H9 (cell line): Measurements from ENCODE around the gene IL12B. TPM values are rescaled to one million over a fixed set of nuclear protein-coding genes. Genes with fewer than 3 reads are reported as not detected.
"Not testable (repeated sequence)": the region's sequence is repeated elsewhere in the genome, so short reads cannot be mapped to it uniquely, and the experiment has no call there.

ENCODE experiments used
- DNase-seq: peaks from one replicate; pipeline ENCODE4 v3.0.0-alpha.2; 2017
- H2AFZ ChIP-seq: one replicate; pipeline ENCODE4 v1.6.1; 2013; ENCODE audit warnings: mild to moderate bottlenecking, low read length, control low read depth, moderate library complexity
- H2AK5ac ChIP-seq: 2 replicates; pipeline ENCODE4 v1.6.1; 2013; ENCODE audit warnings: low read length, control low read depth, mixed read lengths; ENCODE audit not compliant: insufficient read length
- H2BK120ac ChIP-seq: one replicate; pipeline ENCODE4 v1.6.1; 2013; ENCODE audit warnings: low read depth, mild to moderate bottlenecking, low read length, control low read depth, inconsistent platforms; ENCODE audit not compliant: poor library complexity, severe bottlenecking
- H2BK12ac ChIP-seq: 2 replicates; pipeline ENCODE4 v1.6.1; 2013; ENCODE audit warnings: low read length, control low read depth, mixed read lengths, low read depth; ENCODE audit not compliant: insufficient read length
- H2BK15ac ChIP-seq: 2 replicates; pipeline ENCODE4 v1.6.1; 2013; ENCODE audit warnings: low read depth, low read length, control low read depth
- H2BK20ac ChIP-seq: one replicate; pipeline ENCODE4 v1.6.1; 2013; ENCODE audit warnings: low read depth, mild to moderate bottlenecking, low read length, control low read depth, inconsistent platforms; ENCODE audit not compliant: poor library complexity, severe bottlenecking
- H2BK5ac ChIP-seq: 2 replicates; pipeline ENCODE4 v1.6.1; 2013; ENCODE audit warnings: low read length, control low read depth, mixed read lengths; ENCODE audit not compliant: insufficient read length
- H3K14ac ChIP-seq: 2 replicates; pipeline ENCODE4 v1.6.1; 2013; ENCODE audit warnings: low read length, control low read depth; ENCODE audit not compliant: insufficient read depth
- H3K18ac ChIP-seq: 2 replicates; pipeline ENCODE4 v1.6.1; 2013; ENCODE audit warnings: low read depth, mild to moderate bottlenecking, mixed read lengths, low read length, control low read depth; ENCODE audit not compliant: insufficient read length
- H3K23ac ChIP-seq: 2 replicates; pipeline ENCODE4 v1.6.1; 2013; ENCODE audit warnings: low read length, control low read depth, mixed read lengths, low read depth; ENCODE audit not compliant: insufficient read length
- H3K23me2 ChIP-seq: 2 replicates; pipeline ENCODE4 v1.6.1; 2013; ENCODE audit warnings: low read depth, mild to moderate bottlenecking, mixed read lengths, low read length, control low read depth; ENCODE audit not compliant: insufficient read length, poor library complexity, severe bottlenecking
- H3K27ac ChIP-seq: 2 replicates; pipeline ENCODE4 v1.5.1; 2013; ENCODE audit warnings: low read length, control low read depth, mixed read lengths, low read depth; ENCODE audit not compliant: insufficient read length
- H3K27me3 ChIP-seq: 2 replicates; pipeline ENCODE4 v1.6.1; 2013; ENCODE audit warnings: low read length, control low read depth, inconsistent platforms; ENCODE audit not compliant: insufficient read depth
- H3K4ac ChIP-seq: 2 replicates; pipeline ENCODE4 v1.6.1; 2013; ENCODE audit warnings: low read depth, mild to moderate bottlenecking, control low read depth, inconsistent platforms, low read length, moderate library complexity
- H3K4me1 ChIP-seq: 2 replicates; pipeline ENCODE4 v1.6.1; 2013; ENCODE audit warnings: low read length, control low read depth, inconsistent platforms; ENCODE audit not compliant: insufficient read depth
- H3K4me2 ChIP-seq: 2 replicates; pipeline ENCODE4 v1.6.1; 2013; ENCODE audit warnings: low read length, control low read depth, mixed read lengths; ENCODE audit not compliant: insufficient read length, insufficient read depth
- H3K56ac ChIP-seq: 2 replicates; pipeline ENCODE4 v1.6.1; 2013; ENCODE audit warnings: low read depth, mild to moderate bottlenecking, mixed read lengths, low read length, control low read depth; ENCODE audit not compliant: insufficient read length
- H3K79me1 ChIP-seq: 2 replicates; pipeline ENCODE4 v1.6.1; 2013; ENCODE audit warnings: low read depth, mild to moderate bottlenecking, moderate library complexity, low read length, control low read depth, inconsistent platforms; ENCODE audit not compliant: insufficient read depth, poor library complexity, severe bottlenecking
- H3K79me2 ChIP-seq: 2 replicates; pipeline ENCODE4 v1.6.1; 2013; ENCODE audit warnings: low read length, control low read depth, inconsistent platforms; ENCODE audit not compliant: insufficient read depth
- H3K9ac ChIP-seq: 2 replicates; pipeline ENCODE4 v1.6.1; 2013; ENCODE audit warnings: low read length, control low read depth, mixed read lengths; ENCODE audit not compliant: insufficient read length; ENCODE audit errors: extremely low read depth
- H3K9me3 ChIP-seq: one replicate; pipeline ENCODE4 v1.6.1; 2013; ENCODE audit warnings: low read depth, low read length, inconsistent platforms; ENCODE audit not compliant: control insufficient read depth
- H3T11ph ChIP-seq: one replicate; pipeline ENCODE4 v1.6.1; 2013; ENCODE audit warnings: mild to moderate bottlenecking, low read length, control low read depth, inconsistent platforms
- H4K20me1 ChIP-seq: one replicate; pipeline ENCODE4 v1.6.1; 2013; ENCODE audit not compliant: control insufficient read depth, insufficient read length, insufficient read depth
- H4K5ac ChIP-seq: 2 replicates; pipeline ENCODE4 v1.6.1; 2013; ENCODE audit warnings: low read depth, mild to moderate bottlenecking, mixed read lengths, low read length, control low read depth; ENCODE audit not compliant: insufficient read length
- H4K8ac ChIP-seq: replicated peaks from 2 replicates; pipeline ENCODE4 v1.6.1; 2013; ENCODE audit warnings: low read length, control low read depth, mixed read lengths, low read depth; ENCODE audit not compliant: insufficient read length
- H4K91ac ChIP-seq: 2 replicates; pipeline ENCODE4 v1.6.1; 2013; ENCODE audit warnings: low read depth, mild to moderate bottlenecking, moderate library complexity, mixed read lengths, low read length, control low read depth; ENCODE audit not compliant: insufficient read length
- H3K27ac Mint-ChIP-seq, 3 experiments: 2 replicates in 2 of 3; 3 replicates in 1 of 3; pipeline ENCODE4 v1.8.0; 2020 to 2021; ENCODE audit warnings: mixed read lengths in 3 of 3, mild to moderate bottlenecking in 1 of 3, moderate library complexity in 1 of 3
- H3K27me3 Mint-ChIP-seq: 2 replicates; pipeline ENCODE4 v1.8.0; 2021; ENCODE audit warnings: low read depth, mild to moderate bottlenecking, moderate library complexity, mixed read lengths
- H3K36me3 Mint-ChIP-seq, 3 experiments: 2 replicates in 2 of 3; 3 replicates in 1 of 3; pipeline ENCODE4 v1.8.0; 2020 to 2021; ENCODE audit warnings: low read depth in 3 of 3, mixed read lengths in 3 of 3; ENCODE audit not compliant: insufficient read depth in 1 of 3
- H3K4me1 Mint-ChIP-seq, 2 experiments: 2 replicates each; pipeline ENCODE4 v1.8.0; 2020; ENCODE audit warnings: mixed read lengths in 2 of 2
- H3K4me3 Mint-ChIP-seq, 2 experiments: 2 replicates in 1 of 2; 3 replicates in 1 of 2; pipeline ENCODE4 v1.8.0; 2020 to 2021; ENCODE audit warnings: mild to moderate bottlenecking in 2 of 2, mixed read lengths in 2 of 2, moderate library complexity in 1 of 2
- H3K9me3 Mint-ChIP-seq, 2 experiments: 2 replicates in 1 of 2; 3 replicates in 1 of 2; pipeline ENCODE4 v1.8.0; 2020; ENCODE audit warnings: mild to moderate bottlenecking in 2 of 2, mixed read lengths in 2 of 2, moderate library complexity in 1 of 2
- WGBS: extraction: QIAGEN DNeasy Blood & Tissue Kit; methylation state at CpG from one replicate; pipeline ENCODE4 v1.1.7; 2013; ENCODE audit warnings: missing lambda C conversion rate, low lambda C conversion rate, mixed read lengths; ENCODE audit not compliant: insufficient read length; ENCODE audit errors: extremely low coverage; 5-methylcytosine and 5-hydroxymethylcytosine counted together
- total RNA-seq: library from RNA; stranded (reverse); gene quantifications from 2 replicates; pipeline ENCODE4 v1.2.1, GENCODE V29; 2021

The IL12B gene
- total RNA-seq, 1 experiment from 2014 or later = not detected

DNA sequence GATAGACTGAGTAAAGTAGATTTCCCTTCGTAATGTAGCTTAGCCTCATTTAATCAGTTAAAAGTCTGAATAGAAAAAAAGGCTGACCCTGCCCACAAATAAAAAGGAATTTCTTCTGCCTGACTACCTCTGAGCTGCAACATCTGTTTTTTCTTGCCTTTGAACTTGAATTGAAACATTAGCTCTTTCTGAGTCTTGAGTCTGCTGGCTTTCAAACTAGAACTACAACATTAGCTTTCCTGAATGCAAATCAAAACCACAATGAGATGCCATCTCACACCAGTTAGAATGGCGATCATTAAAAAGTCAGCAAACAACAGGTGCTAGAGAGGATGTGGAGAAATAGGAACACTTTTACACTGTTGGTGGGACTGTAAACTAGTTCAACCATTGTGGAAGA, 19.9 kb upstream of the IL12B start:
- not testable (repeated sequence) for H3K4me3 Mint-ChIP-seq, H2AK5ac ChIP-seq, H2BK15ac ChIP-seq, H3K56ac ChIP-seq, H3K79me1 ChIP-seq, H4K8ac ChIP-seq, H3K18ac ChIP-seq, H2BK20ac ChIP-seq, H3K4me2 ChIP-seq, H4K5ac ChIP-seq, H3K27me3 Mint-ChIP-seq, H3K36me3 Mint-ChIP-seq, H3K14ac ChIP-seq, H3K27ac Mint-ChIP-seq, H3K9me3 ChIP-seq, H3K23me2 ChIP-seq, H3K23ac ChIP-seq, H3K9ac ChIP-seq, H4K91ac ChIP-seq, H4K20me1 ChIP-seq, H3K4ac ChIP-seq, H3K27ac ChIP-seq, H3K27me3 ChIP-seq, H3K9me3 Mint-ChIP-seq, H3K79me2 ChIP-seq, H2BK12ac ChIP-seq, H3K4me1 Mint-ChIP-seq, H3T11ph ChIP-seq, H2BK5ac ChIP-seq, H3K4me1 ChIP-seq, H2AFZ ChIP-seq, DNase-seq, H2BK120ac ChIP-seq
- no CpG with 5 or more reads among the region's 2 CpGs for WGBS
